Measurements from ENCODE around the gene BRD8. TPM values are rescaled to one million over a fixed set of nuclear protein-coding genes. Genes with fewer than 3 reads are reported as not detected.

Gene BRD8
- total RNA-seq, 5 donors from 2014 or later (not counting 1 experiment from before 2014, with no cell fraction given), result 29.5 to 79.5 (median 72.2) TPM

DNA sequence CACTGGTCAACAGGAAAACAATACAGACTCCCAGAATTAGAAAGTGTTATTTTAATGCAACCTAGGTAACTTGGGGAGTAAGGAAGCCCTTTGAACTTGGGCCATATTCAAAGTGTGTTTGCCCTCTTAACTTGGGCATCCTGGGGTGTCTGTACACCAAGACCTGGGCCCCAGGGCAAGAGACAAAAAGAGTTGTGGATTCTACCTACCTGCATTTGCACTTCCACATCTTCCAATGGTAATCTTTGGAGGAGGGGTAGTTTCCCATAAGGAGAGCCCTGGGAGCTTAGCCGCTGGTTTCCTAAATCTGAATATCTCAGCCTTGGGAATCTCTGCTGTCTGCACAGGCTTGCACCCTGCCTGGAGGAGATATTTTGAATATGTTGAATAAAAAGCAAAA, 86.1 kb downstream of the BRD8 start:
- Mint-ChIP-seq H3K36me3 (no peaks in the 10 kb centered on the region), H3K27ac (no peak overlapping the region), H3K27me3 (peaks cover 0 to 4% of the 10 kb centered on the region in 2 donors), H3K9me3 (no peaks in the 10 kb centered on the region), H3K4me3 (peak overlapping the region in 1 of 3 donors; percentile 28), H3K4me1 (peaks cover 34 to 51% (median 36%) of the 10 kb centered on the region in 3 donors)
- peaks cover 8 to 46% of the 10 kb centered on the region in 2 experiments for H3K4me1 ChIP-seq (ENCODE audit: control insufficient read depth in 1 of 2, extremely low read depth in 1 of 2, insufficient read depth in 2 of 2, low read length in 2 of 2)
- no peak overlapping the region for H3K4me3 ChIP-seq (ENCODE audit: control insufficient read depth in 1 of 2, extremely low read depth in 1 of 2, low read length in 1 of 2)
- peaks cover 0 to 4% of the 10 kb centered on the region in 2 experiments for H3K27me3 ChIP-seq (replicated peaks in 1 of 2; ENCODE audit: control insufficient read depth in 2 of 2, extremely low read depth in 1 of 2, insufficient read depth in 2 of 2, low read length in 1 of 2)
- no peaks in the 10 kb centered on the region for H3K36me3 ChIP-seq (ENCODE audit: control insufficient read depth in 2 of 2, extremely low read depth in 1 of 2, insufficient read depth in 1 of 2, low read length in 1 of 2)
- WGBS (ENCODE audit: insufficient coverage), result 100% methylated on average over 1 of the region's 1 CpG
- no peak overlapping the region for H3K27ac ChIP-seq (ENCODE audit: low read length)
- ATAC-seq (replicated peaks in 1 of 4), result no peak
- CTCF ChIA-PET, result interaction anchor here in 1 of 2 donors (0.6 to 1.6 kb wide), 2 partner anchors 15 to 16 kb away, joined by 5 to 6 read pairs; no protein-coding TSS in a partner anchor
- POLR2A ChIA-PET, result interaction anchor here in 1 of 2 donors (1.1 kb wide), 1 partner anchor 10 kb away, joined by 3 read pairs; no protein-coding TSS in a partner anchor
- no peaks in the 10 kb centered on the region for H3K9me3 ChIP-seq
- no peak for DNase-seq

DNA sequence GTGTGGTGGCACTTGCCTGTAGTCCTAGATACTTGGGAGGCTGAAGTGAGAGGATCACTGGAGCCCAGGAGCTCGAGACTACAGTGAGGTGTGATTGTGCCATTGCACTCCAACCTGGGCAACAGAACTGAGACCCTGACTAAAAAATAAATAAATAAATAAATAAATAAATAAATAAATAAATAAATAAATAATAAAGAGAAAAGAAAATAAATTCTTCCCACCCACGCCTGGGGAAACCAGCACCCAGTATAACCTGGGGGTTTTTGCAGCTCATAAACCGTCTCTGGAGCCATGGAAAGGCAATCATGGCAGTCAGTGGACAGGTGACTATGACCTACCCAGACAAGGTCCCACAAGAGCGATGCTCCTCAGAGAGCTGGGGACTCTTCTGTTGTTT, 86.7 kb downstream of the BRD8 start:
- H3K27ac Mint-ChIP-seq, result no peak overlapping the region
- ChIA-PET POLR2A (no interaction called here), CTCF (interaction anchor here (1.4 to 1.6 kb wide), 2 partner anchors 13 to 14 kb away, joined by 4 to 5 read pairs; no protein-coding TSS in a partner anchor)
- Histone ChIP-seq H3K36me3 (ENCODE audit: control insufficient read depth in 2 of 2, extremely low read depth in 1 of 2, insufficient read depth in 1 of 2, low read length in 1 of 2) (no peaks in the 10 kb centered on the region), H3K9me3 (no peaks in the 10 kb centered on the region), H3K4me3 (ENCODE audit: control insufficient read depth in 1 of 2, extremely low read depth in 1 of 2, low read length in 1 of 2) (no peak overlapping the region), H3K27ac (ENCODE audit: low read length) (no peak overlapping the region), H3K27me3 (replicated peaks in 1 of 2; ENCODE audit: control insufficient read depth in 2 of 2, extremely low read depth in 1 of 2, insufficient read depth in 2 of 2, low read length in 1 of 2) (peaks cover 0 to 4% of the 10 kb centered on the region in 2 experiments), H3K4me1 (ENCODE audit: control insufficient read depth in 1 of 2, extremely low read depth in 1 of 2, insufficient read depth in 2 of 2, low read length in 2 of 2) (peaks cover 8 to 45% of the 10 kb centered on the region in 2 experiments)
- no peaks in the 10 kb centered on the region for H3K9me3 Mint-ChIP-seq
- WGBS (ENCODE audit: insufficient coverage), result no CpG with 5 or more reads among the region's 4 CpGs
- ATAC-seq (replicated peaks in 1 of 4) (no peak), DNase-seq (no peak)
- peaks cover 32 to 45% (median 36%) of the 10 kb centered on the region in 3 donors for H3K4me1 Mint-ChIP-seq
- no peaks in the 10 kb centered on the region for H3K36me3 Mint-ChIP-seq
- H3K27me3 Mint-ChIP-seq, result peaks cover 0 to 4% of the 10 kb centered on the region in 2 donors
- no peak overlapping the region for H3K4me3 Mint-ChIP-seq

Other genes with a start within 250 kb of the BRD8 start
- 10 to 100 TPM; 43.4 to 53.7 (median 49.6) TPM for gene FAM13B, start 145.6 kb downstream of the BRD8 start, total RNA-seq
- gene WNT8A, start 94.6 kb downstream of the BRD8 start, total RNA-seq, result not detected
- not detected for gene NME5, start 39.2 kb downstream of the BRD8 start, total RNA-seq
- under 1 TPM; 0.32 to 0.67 (median 0.56) TPM for gene KIF20A, start 482 bp upstream of the BRD8 start, total RNA-seq
- gene CDC23, start 34.7 kb upstream of the BRD8 start, total RNA-seq, result 10 to 100 TPM; 14.8 to 31.0 (median 23.8) TPM
- gene GFRA3, start 96.0 kb upstream of the BRD8 start, total RNA-seq, result not detected
- under 1 TPM in 1 of 5 donors, not detected in 4; 0.23 TPM for gene CDC25C, start 153.2 kb upstream of the BRD8 start, total RNA-seq
- gene FAM53C, start 159.6 kb upstream of the BRD8 start, total RNA-seq, result 10 to 100 TPM; 22.2 to 58.3 (median 25.5) TPM
- gene KDM3B, start 174.1 kb upstream of the BRD8 start, total RNA-seq, result 10 to 100 TPM; 72.9 to 78.3 (median 76.0) TPM